PC-3 (cell line): ENCODE results near the gene HP1BP3. TPM values are rescaled to one million over a fixed set of nuclear protein-coding genes. Genes with fewer than 3 reads are reported as not detected.

Experiments
- ATAC-seq: fragments of 200-7000 bp; cut with Tn5 transposase; 2 replicates; pipeline ENCODE4 v1.9.1; 2020; ENCODE audit warnings: mild to moderate bottlenecking, moderate library complexity
- BruUV-seq: library from RNA; stranded (reverse); fragments of 400-500 nt; replicated peaks from 2 replicates; lab custom pipeline; 2021; lab: Mats Ljungman, UMichigan
- CTCF ChIA-PET: fragments of 300-600 bp; sonication (Branson Sonifier 250); formaldehyde crosslinking; loops from one replicate; lab custom pipeline; 2022; ENCODE audit warnings: antibody characterized with exemption; lab: Charles Lee
- POLR2A ChIA-PET: fragments of 300-600 bp; sonication (Branson Sonifier 250); formaldehyde crosslinking; loops from one replicate; lab custom pipeline; 2022; ENCODE audit warnings: antibody characterized with exemption; ENCODE audit not compliant: unreplicated experiment; lab: Charles Lee
- DNase-seq: peaks from one replicate; pipeline ENCODE4 v3.0.0-alpha.2; 2015
- H2AFZ ChIP-seq: fragments of 300-600 bp; sonication (generic); 2 replicates; pipeline ENCODE4 v1.6.0; 2016; ENCODE audit warnings: antibody characterized with exemption, low read length
- H3F3A ChIP-seq: fragments of 300-600 bp; sonication (generic); one replicate; pipeline ENCODE4 v1.6.0; 2017; ENCODE audit warnings: antibody characterized with exemption, low read length, control low read depth, mild to moderate bottlenecking; ENCODE audit not compliant: unreplicated experiment
- H3K27ac ChIP-seq: fragments of 300-600 bp; sonication (generic); 2 replicates; pipeline ENCODE4 v1.5.1; 2016; ENCODE audit warnings: mild to moderate bottlenecking, low read length
- H3K27me3 ChIP-seq: fragments of 300-600 bp; sonication (generic); 2 replicates; pipeline ENCODE4 v1.6.1; 2016; ENCODE audit warnings: low read length, mixed read lengths
- H3K36me3 ChIP-seq: fragments of 300-600 bp; sonication (generic); 2 replicates; pipeline ENCODE4 v1.6.1; 2016; ENCODE audit warnings: low read depth, mixed run types, low read length, mixed read lengths
- H3K4me1 ChIP-seq: fragments of 300-600 bp; sonication (generic); 2 replicates; pipeline ENCODE4 v1.5.1; 2016; ENCODE audit warnings: low read length; ENCODE audit not compliant: insufficient read depth
- H3K4me2 ChIP-seq: fragments of 300-600 bp; sonication (generic); 2 replicates; pipeline ENCODE4 v1.6.0; 2016; ENCODE audit warnings: low read length
- H3K4me3 ChIP-seq: fragments of 300-600 bp; sonication (generic); 2 replicates; pipeline ENCODE4 v1.5.1; 2016; ENCODE audit warnings: mild to moderate bottlenecking, low read length, mixed read lengths
- H3K79me2 ChIP-seq: fragments of 300-600 bp; sonication (generic); 2 replicates; pipeline ENCODE4 v1.6.1; 2017; ENCODE audit warnings: low read length, mixed read lengths
- H3K9ac ChIP-seq: fragments of 300-600 bp; sonication (generic); 2 replicates; pipeline ENCODE4 v1.6.0; 2016; ENCODE audit warnings: mild to moderate bottlenecking, low read length
- H3K9me2 ChIP-seq: fragments of 300-600 bp; sonication (generic); replicated peaks from 2 replicates; pipeline ENCODE4 v1.6.1; 2016; ENCODE audit warnings: mixed run types, low read length, mixed read lengths
- H3K9me3 ChIP-seq: fragments of 300-600 bp; sonication (generic); 2 replicates; pipeline ENCODE4 v1.6.1; 2016; ENCODE audit warnings: low read length, mixed read lengths
- H4K20me1 ChIP-seq: fragments of 300-600 bp; sonication (generic); 2 replicates; pipeline ENCODE4 v1.6.1; 2016; ENCODE audit warnings: low read length, mixed read lengths
- CTCF ChIP-seq: fragments of 300-600 bp; sonication (generic); conservative IDR thresholded peaks from 2 replicates; pipeline ENCODE4 v1.5.1; 2017; ENCODE audit warnings: antibody characterized with exemption, low read depth, mild to moderate bottlenecking, low read length
- EZH2 ChIP-seq: fragments of 300-600 bp; sonication (generic); IDR thresholded peaks from one replicate; pipeline ENCODE4 v1.6.1; 2017; ENCODE audit warnings: antibody characterized with exemption, mild to moderate bottlenecking, low read length; ENCODE audit not compliant: unreplicated experiment
- EZH2phosphoT487 ChIP-seq: fragments of 300-600 bp; sonication (generic); IDR thresholded peaks from 2 replicates; pipeline ENCODE4 v1.6.1; 2018; ENCODE audit warnings: mild to moderate bottlenecking, antibody characterized with exemption, low read length, borderline replicate concordance
- intact Hi-C: fragments of 100-400 bp; cut with micrococcal nuclease; formaldehyde crosslinking; loops from 2 replicates; pipeline ENCODE4 v1.9.0; 2023
- total RNA-seq: library from RNA; depleted of rRNA; stranded (reverse); fragments of >200 nt; gene quantifications from 2 replicates; pipeline ENCODE4 v1.2.3, GENCODE V29; 2014

The HP1BP3 gene
- total RNA-seq, 1 experiment from 2014 or later, result 243 TPM

GRCh38 chr1:20733360-20733975 is 53.6 kb downstream of the HP1BP3 start:
- DNase-seq (peak; percentile 10), ATAC-seq (no peak; the same call in 1 of the 2 replicates)
- Histone ChIP-seq H3K9ac (peak overlapping the region; percentile 71), H3K4me3 (peak overlapping the region; percentile 44; the same call in 1 of the 2 replicates), H4K20me1 (no peaks in the 10 kb centered on the region), H3K27me3 (no peaks in the 10 kb centered on the region), H3F3A (peaks cover 4% of the 10 kb centered on the region), H3K79me2 (no peaks in the 10 kb centered on the region), H3K9me3 (no peaks in the 10 kb centered on the region), H3K36me3 (peaks cover 14% of the 10 kb centered on the region), H3K9me2 (no peaks in the 10 kb centered on the region), H3K27ac (peak overlapping the region; percentile 97), H2AFZ (no peak overlapping the region), H3K4me1 (peaks cover 26% of the 10 kb centered on the region), H3K4me2 (peak overlapping the region; percentile 99)
- TF ChIP-seq EZH2 (no peak), CTCF (no peak), EZH2phosphoT487 (no peak)
- intact Hi-C loops, result loop anchor here (2.0 kb wide), 2 partner anchors 37 to 53 kb away; partner anchors contain the start of gene HP1BP3
- no TSS peak for BruUV-seq
- CTCF ChIA-PET, result interaction anchor here (1.1 kb wide), 1 partner anchor 37 kb away, joined by 10 read pairs; no protein-coding TSS in a partner anchor
- POLR2A ChIA-PET, result interaction anchor here (0.5 kb wide), 1 partner anchor 48 kb away, joined by 4 read pairs; no protein-coding TSS in a partner anchor

DNA sequence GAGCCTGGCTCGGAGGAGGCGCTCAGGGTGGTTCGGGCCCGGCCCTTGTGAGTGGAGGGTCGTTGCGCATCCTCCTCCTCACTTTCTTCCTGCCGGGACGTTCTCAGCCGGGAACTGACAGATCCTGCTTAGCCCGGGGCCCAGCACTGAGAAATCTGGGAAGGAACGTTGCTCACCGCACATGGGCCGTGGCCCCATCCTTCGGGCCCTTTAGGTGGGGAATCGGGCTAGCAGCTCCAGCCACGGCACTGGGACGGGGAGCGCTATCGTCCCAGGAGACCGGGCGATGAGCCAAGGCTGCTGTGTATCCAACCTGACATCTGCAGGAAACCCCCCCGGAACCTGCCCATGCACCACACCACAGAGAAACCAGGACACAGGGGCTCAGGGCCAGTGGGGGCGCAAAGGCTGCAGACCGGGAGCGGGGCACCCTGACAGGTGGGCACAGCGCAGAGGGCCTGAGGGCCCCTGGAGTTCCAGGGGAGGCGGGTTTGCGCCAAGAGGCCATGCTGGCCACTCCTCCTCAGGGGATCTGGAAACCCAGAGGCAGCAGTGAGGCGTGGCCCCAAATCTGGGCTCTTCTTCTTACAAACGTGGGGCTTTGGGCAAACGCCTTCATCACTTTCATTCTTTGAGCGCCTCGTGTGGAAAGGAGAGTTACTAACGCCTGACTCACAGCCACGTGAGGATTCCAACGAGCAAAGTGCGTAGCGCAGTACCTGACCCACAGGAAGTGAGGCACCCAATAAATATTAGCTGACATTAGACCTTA is 54.3 kb downstream of the HP1BP3 start, which contains the start of gene SH2D5:
Gene SH2D5 (minus strand): TSS at position 116 of the 772 bp plus-strand sequence. CDS start 4,659 bp downstream, outside the sequence.
- peaks cover 22% of the 10 kb centered on the region for H3K4me1 ChIP-seq
- H3K9ac ChIP-seq, result peak within 1 kb of the TSS; percentile 93
- intact Hi-C loops, result loop anchor here (2.0 kb wide), 2 partner anchors 36 to 54 kb away; partner anchors contain the start of gene HP1BP3
- H3K4me2 ChIP-seq, result peak within 1 kb of the TSS; percentile 99
- ChIA-PET POLR2A (no interaction called here), CTCF (interaction anchor here (1.0 kb wide), 1 partner anchor 36 kb away, joined by 4 read pairs; no protein-coding TSS in a partner anchor)
- TSS peak; percentile 82 for BruUV-seq
- no peaks in the 10 kb centered on the region for H4K20me1 ChIP-seq
- H3F3A ChIP-seq, result peaks cover 4% of the 10 kb centered on the region
- peak within 1 kb of the TSS; percentile 86 for H2AFZ ChIP-seq
- peaks cover 7% of the 10 kb centered on the region for H3K36me3 ChIP-seq
- H3K27ac ChIP-seq, result peak within 1 kb of the TSS; percentile 97
- no peaks in the 10 kb centered on the region for H3K79me2 ChIP-seq
- no peaks in the 10 kb centered on the region for H3K9me2 ChIP-seq
- peak; percentile 99 for DNase-seq
- ATAC-seq, result peak; percentile 71
- no peaks in the 10 kb centered on the region for H3K27me3 ChIP-seq
- TF ChIP-seq EZH2 (no peak), CTCF (peak; percentile 44; the same call in 1 of the 2 replicates)
- no peaks in the 10 kb centered on the region for H3K9me3 ChIP-seq
- peak within 1 kb of the TSS; percentile 74 for H3K4me3 ChIP-seq
